ENCODE data around the gene PON2.
"Not testable (repeated sequence)": the region's sequence is repeated elsewhere in the genome, so short reads cannot be mapped to it uniquely, and the experiment has no call there.

The PON2 gene

GRCh38 chr7:95434557-95435421, at the start of gene PON2:
TSS of gene PON2 (minus strand) at chr7:95435028. CDS start at chr7:95434951, 77 bp downstream.
- peak; percentile 68 for DNase-seq

- DNase-seq, result no peak
Measured at GRCh38 chr7:95482424-95482823, 47.6 kb upstream of the PON2 start.

- DNase-seq, result no peak
Measured at GRCh38 chr7:95481271-95482165, 46.7 kb upstream of the PON2 start.

- peak; percentile 39 for DNase-seq
Measured at GRCh38 chr7:95479992-95480624, 45.3 kb upstream of the PON2 start.

GRCh38 chr7:95478272-95479037, 43.6 kb upstream of the PON2 start:
- DNase-seq, result peak; percentile 19

GRCh38 chr7:95476904-95477594, 42.2 kb upstream of the PON2 start:
- DNase-seq, result peak; percentile 69

- DNase-seq, result no peak
Measured at GRCh38 chr7:95476072-95476847, 41.4 kb upstream of the PON2 start.

GRCh38 chr7:95473276-95473985, 38.6 kb upstream of the PON2 start:
- DNase-seq, result no peak

GRCh38 chr7:95472581-95473161, 37.8 kb upstream of the PON2 start:
- DNase-seq, result no peak

GRCh38 chr7:95471071-95471470, 36.2 kb upstream of the PON2 start:
- no peak for DNase-seq

- peak; percentile 46 for DNase-seq
Measured at GRCh38 chr7:95470452-95470851, 35.6 kb upstream of the PON2 start.

- no peak for DNase-seq
Measured at GRCh38 chr7:95469848-95470247, 35.0 kb upstream of the PON2 start.

GRCh38 chr7:95469187-95469586, 34.4 kb upstream of the PON2 start:
- no peak for DNase-seq

- DNase-seq, result no peak
Measured at GRCh38 chr7:95467912-95468607, 33.2 kb upstream of the PON2 start.

- DNase-seq, result not testable (repeated sequence)
Measured at GRCh38 chr7:95460653-95461052, 25.8 kb upstream of the PON2 start.

GRCh38 chr7:95457947-95458346, 23.1 kb upstream of the PON2 start:
- DNase-seq, result no peak

GRCh38 chr7:95454438-95455045, 19.7 kb upstream of the PON2 start:
- no peak for DNase-seq

GRCh38 chr7:95446618-95447017, 11.8 kb upstream of the PON2 start:
- DNase-seq, result no peak

- no peak for DNase-seq
Measured at GRCh38 chr7:95444796-95445195, 10.0 kb upstream of the PON2 start.

Measured in activated CD4-positive, alpha-beta T cell treated with anti-CD3 and anti-CD28 coated beads, Interleukin-10, Interleukin-2, amounts not matched to agents 100 ng/mL and 50 ng/mL, durations not matched to agents 16 hours and 8 hours (primary cell).